ENCODE data around the gene PTPMT1. TPM values are rescaled to one million over a fixed set of nuclear protein-coding genes. Genes with fewer than 3 reads are reported as not detected.

The PTPMT1 gene
- polyA plus RNA-seq, 3 donors = 39.2 to 87.8 (median 83.3) TPM

- H4K20me1 ChIP-seq (ENCODE audit: insufficient read depth, low read length) = no peaks in the 10 kb centered on the region
- H3K4me1 ChIP-seq (ENCODE audit: control insufficient read depth in 1 of 2, insufficient read depth in 2 of 2, low read length in 2 of 2) = peaks cover 24 to 38% of the 10 kb centered on the region in 2 donors
- H2AFZ ChIP-seq (ENCODE audit: insufficient read depth, low read depth, low read length, poor library complexity, severe bottlenecking) = no peak overlapping the region
- H3K79me2 ChIP-seq (ENCODE audit: insufficient read depth, low read length) = peaks cover 15% of the 10 kb centered on the region
- no peak overlapping the region for H3K4me3 ChIP-seq (replicated peaks in 1 of 3; ENCODE audit: low read depth in 2 of 3, low read length in 3 of 3)
- intact Hi-C loops (cut with micrococcal nuclease) = no loop called here
- WGBS (ENCODE audit: insufficient coverage) = 100% methylated on average over 1 of the region's 2 CpGs
- no peak overlapping the region for H3K9ac ChIP-seq (ENCODE audit: insufficient read depth, low read length, poor library complexity, severe bottlenecking)
- no peak overlapping the region for H3K4me2 ChIP-seq (replicated peaks; ENCODE audit: extremely low read depth, low read length, poor library complexity, severe bottlenecking)
- peak overlapping the region in 1 of 2 donors; percentile 82 for H3K4me3 Mint-ChIP-seq
- peaks cover 0 to 6% of the 10 kb centered on the region in 2 donors for H3K9me3 ChIP-seq (replicated peaks in 1 of 2; ENCODE audit: control insufficient read depth in 1 of 2, insufficient read depth in 1 of 2, low read length in 2 of 2)
- peaks cover 16 to 29% of the 10 kb centered on the region in 2 donors for H3K27me3 ChIP-seq (ENCODE audit: control insufficient read depth in 2 of 2, insufficient read depth in 2 of 2, low read length in 2 of 2)
- H3K4me1 Mint-ChIP-seq = peaks cover 39% of the 10 kb centered on the region
- DNase-seq = no peak
- TF ChIP-seq, protein P1, sequence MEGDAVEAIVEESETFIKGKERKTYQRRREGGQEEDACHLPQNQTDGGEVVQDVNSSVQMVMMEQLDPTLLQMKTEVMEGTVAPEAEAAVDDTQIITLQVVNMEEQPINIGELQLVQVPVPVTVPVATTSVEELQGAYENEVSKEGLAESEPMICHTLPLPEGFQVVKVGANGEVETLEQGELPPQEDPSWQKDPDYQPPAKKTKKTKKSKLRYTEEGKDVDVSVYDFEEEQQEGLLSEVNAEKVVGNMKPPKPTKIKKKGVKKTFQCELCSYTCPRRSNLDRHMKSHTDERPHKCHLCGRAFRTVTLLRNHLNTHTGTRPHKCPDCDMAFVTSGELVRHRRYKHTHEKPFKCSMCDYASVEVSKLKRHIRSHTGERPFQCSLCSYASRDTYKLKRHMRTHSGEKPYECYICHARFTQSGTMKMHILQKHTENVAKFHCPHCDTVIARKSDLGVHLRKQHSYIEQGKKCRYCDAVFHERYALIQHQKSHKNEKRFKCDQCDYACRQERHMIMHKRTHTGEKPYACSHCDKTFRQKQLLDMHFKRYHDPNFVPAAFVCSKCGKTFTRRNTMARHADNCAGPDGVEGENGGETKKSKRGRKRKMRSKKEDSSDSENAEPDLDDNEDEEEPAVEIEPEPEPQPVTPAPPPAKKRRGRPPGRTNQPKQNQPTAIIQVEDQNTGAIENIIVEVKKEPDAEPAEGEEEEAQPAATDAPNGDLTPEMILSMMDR (IDR thresholded peaks at IDR 0.05) = no peak
- H3K36me3 Mint-ChIP-seq = peaks cover 0 to 9% of the 10 kb centered on the region in 2 donors
- no peak overlapping the region for H3K27ac Mint-ChIP-seq
- no peak overlapping the region for H3K27ac ChIP-seq (ENCODE audit: low read depth in 1 of 2, low read length in 2 of 2)
- peaks cover 0 to 12% (median 2%) of the 10 kb centered on the region in 7 donors for H3K9me3 Mint-ChIP-seq
- peaks cover 29 to 37% (median 32%) of the 10 kb centered on the region in 3 donors for H3K27me3 Mint-ChIP-seq (ENCODE audit: low read depth in 3 of 3)
- H3K36me3 ChIP-seq (replicated peaks in 1 of 2; ENCODE audit: control insufficient read depth in 1 of 2, insufficient read depth in 2 of 2, low read length in 2 of 2) = no peaks in the 10 kb centered on the region
These were observed 27.6 kb downstream of the PTPMT1 start for GRCh38 chr11:47592970-47593369.

- H3K4me2 ChIP-seq (replicated peaks; ENCODE audit: extremely low read depth, low read length, poor library complexity, severe bottlenecking) = peak overlapping the region; percentile 52
- H3K27me3 Mint-ChIP-seq (ENCODE audit: low read depth in 3 of 3) = peaks cover 29 to 37% (median 31%) of the 10 kb centered on the region in 3 donors
- H3K9me3 ChIP-seq (replicated peaks in 1 of 2; ENCODE audit: control insufficient read depth in 1 of 2, insufficient read depth in 1 of 2, low read length in 2 of 2) = peaks cover 0 to 6% of the 10 kb centered on the region in 2 donors
- H4K20me1 ChIP-seq (ENCODE audit: insufficient read depth, low read length) = no peaks in the 10 kb centered on the region
- peaks cover 18 to 32% of the 10 kb centered on the region in 2 donors for H3K4me1 ChIP-seq (ENCODE audit: control insufficient read depth in 1 of 2, insufficient read depth in 2 of 2, low read length in 2 of 2)
- H3K27me3 ChIP-seq (ENCODE audit: control insufficient read depth in 2 of 2, insufficient read depth in 2 of 2, low read length in 2 of 2) = peaks cover 16 to 29% of the 10 kb centered on the region in 2 donors
- H3K9me3 Mint-ChIP-seq = peaks cover 0 to 12% (median 2%) of the 10 kb centered on the region in 7 donors
- intact Hi-C loops (cut with micrococcal nuclease) = no loop called here
- H3K4me3 Mint-ChIP-seq = peak overlapping the region; percentile 34 to 82
- peak overlapping the region; percentile 21 for H3K9ac ChIP-seq (ENCODE audit: insufficient read depth, low read length, poor library complexity, severe bottlenecking)
- peak overlapping the region in 1 of 3 experiments; percentile 48 for H3K4me3 ChIP-seq (replicated peaks in 1 of 3; ENCODE audit: low read depth in 2 of 3, low read length in 3 of 3)
- peak overlapping the region; percentile 21 for H2AFZ ChIP-seq (ENCODE audit: insufficient read depth, low read depth, low read length, poor library complexity, severe bottlenecking)
- H3K27ac ChIP-seq (ENCODE audit: low read depth in 1 of 2, low read length in 2 of 2) = no peak overlapping the region
- WGBS (ENCODE audit: insufficient coverage) = 0% methylated on average over 4 of the region's 6 CpGs
- H3K4me1 Mint-ChIP-seq = peaks cover 33% of the 10 kb centered on the region
- peaks cover 10% of the 10 kb centered on the region for H3K79me2 ChIP-seq (ENCODE audit: insufficient read depth, low read length)
- TF ChIP-seq, protein P1 (IDR thresholded peaks at IDR 0.05) = no peak
- H3K36me3 ChIP-seq (replicated peaks in 1 of 2; ENCODE audit: control insufficient read depth in 1 of 2, insufficient read depth in 2 of 2, low read length in 2 of 2) = no peaks in the 10 kb centered on the region
- H3K36me3 Mint-ChIP-seq = peaks cover 0 to 9% of the 10 kb centered on the region in 2 donors
- DNase-seq = no peak
- H3K27ac Mint-ChIP-seq = no peak overlapping the region
These were observed 28.1 kb downstream of the PTPMT1 start for GRCh38 chr11:47593492-47593933.

Measured in CD14-positive monocyte (primary cell).